ENCODE data around the gene DHRS12.

Gene DHRS12

GRCh38 chr13:51738226-51738905 is 65.6 kb downstream of the DHRS12 start:
- DNase-seq (ENCODE audit: insufficient read length, low spot score) (no peak), FAIRE-seq (peak; percentile 45)
- TF ChIP-seq POLR2AphosphoS5 (IDR thresholded peaks at IDR 0.05; ENCODE audit: low read depth, low read length) (no peak), PAX5 (IDR thresholded peaks at IDR 0.05; ENCODE audit: insufficient read depth, low read length, severe bottlenecking) (no peak)

DNA sequence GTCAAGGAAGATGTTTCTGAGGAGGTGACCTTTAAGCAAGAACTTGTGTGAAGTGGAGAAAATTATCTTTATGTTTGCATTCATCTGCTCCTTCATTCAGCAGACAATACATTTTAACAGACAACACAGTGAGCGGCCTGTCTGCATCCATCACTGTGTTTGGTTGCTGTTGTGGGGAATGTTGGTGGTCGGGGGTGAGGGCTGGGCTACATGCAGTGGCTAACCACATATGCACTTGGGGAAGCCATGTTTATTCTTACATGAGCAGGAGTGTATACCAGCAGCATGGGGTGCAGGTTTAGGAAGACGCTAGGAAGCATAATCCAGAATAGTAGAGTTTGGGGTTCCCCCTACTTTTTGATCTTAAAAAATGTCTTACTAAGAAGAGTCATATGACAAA is 66.4 kb downstream of the DHRS12 start:
- DNase-seq (ENCODE audit: insufficient read length, low spot score) (no peak), FAIRE-seq (peak; percentile 76)
- TF ChIP-seq POLR2A (IDR thresholded peaks at IDR 0.05; ENCODE audit: low read depth, low read length) (no peak), SPI1 (IDR thresholded peaks at IDR 0.05; ENCODE audit: low read depth, low read length) (no peak), PAX5 (IDR thresholded peaks at IDR 0.05; ENCODE audit: insufficient read depth, low read length, severe bottlenecking) (no peak), POLR2AphosphoS5 (IDR thresholded peaks at IDR 0.05; ENCODE audit: low read depth, low read length) (no peak), POU2F2 (IDR thresholded peaks at IDR 0.05; ENCODE audit: low read depth, low read length) (no peak)

GRCh38 chr13:51734786-51735185 is 69.2 kb downstream of the DHRS12 start:
- TF ChIP-seq POLR2AphosphoS5 (IDR thresholded peaks at IDR 0.05; ENCODE audit: low read depth, low read length) (no peak), PAX5 (IDR thresholded peaks at IDR 0.05; ENCODE audit: insufficient read depth, low read length, severe bottlenecking) (no peak), SPI1 (IDR thresholded peaks at IDR 0.05; ENCODE audit: low read depth, low read length) (no peak), TAF1 (IDR thresholded peaks at IDR 0.05; ENCODE audit: low read depth, low read length) (no peak), POU2F2 (IDR thresholded peaks at IDR 0.05; ENCODE audit: low read depth, low read length) (no peak), POLR2A (IDR thresholded peaks at IDR 0.05; ENCODE audit: low read depth, low read length) (no peak)
- no peak for FAIRE-seq
- no peak for DNase-seq (ENCODE audit: insufficient read length, low spot score)

- FAIRE-seq (no peak), DNase-seq (ENCODE audit: insufficient read length, low spot score) (no peak)
- TF ChIP-seq POU2F2 (IDR thresholded peaks at IDR 0.05; ENCODE audit: low read depth, low read length) = no peak
- no peak for TF ChIP-seq POLR2AphosphoS5 (IDR thresholded peaks at IDR 0.05; ENCODE audit: low read depth, low read length)
- TF ChIP-seq PAX5 (IDR thresholded peaks at IDR 0.05; ENCODE audit: insufficient read depth, low read length, severe bottlenecking) = no peak
- TF ChIP-seq TAF1 (IDR thresholded peaks at IDR 0.05; ENCODE audit: low read depth, low read length) = no peak
- no peak for TF ChIP-seq POLR2A (IDR thresholded peaks at IDR 0.05; ENCODE audit: low read depth, low read length)
- TF ChIP-seq SPI1 (IDR thresholded peaks at IDR 0.05; ENCODE audit: low read depth, low read length) = no peak
These were observed 70.3 kb downstream of the DHRS12 start for GRCh38 chr13:51733374-51734298.

DNA sequence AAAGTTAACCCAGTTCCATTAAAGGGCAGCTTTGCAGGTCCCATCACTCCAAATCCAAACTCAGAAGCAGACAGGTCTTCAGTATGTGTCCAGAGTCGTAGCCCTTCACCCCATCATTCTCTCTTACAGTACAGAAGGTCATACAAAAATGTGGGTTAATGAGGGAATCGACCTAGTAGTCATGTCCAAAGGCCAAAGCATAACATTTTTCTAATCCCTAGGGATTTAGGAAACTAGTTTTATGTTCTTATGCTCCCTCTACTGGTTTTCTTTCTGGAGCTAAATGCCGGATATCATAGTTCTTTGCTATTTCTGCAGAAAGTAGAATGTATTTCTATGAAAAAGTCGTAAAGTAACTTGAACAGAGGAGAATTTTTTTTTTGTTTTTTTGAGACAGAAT is 72.2 kb downstream of the DHRS12 start:
- DNase-seq (ENCODE audit: insufficient read length, low spot score) (no peak), FAIRE-seq (no peak)
- TF ChIP-seq POU2F2 (IDR thresholded peaks at IDR 0.05; ENCODE audit: low read depth, low read length) (no peak), SPI1 (IDR thresholded peaks at IDR 0.05; ENCODE audit: low read depth, low read length) (no peak), TAF1 (IDR thresholded peaks at IDR 0.05; ENCODE audit: low read depth, low read length) (no peak), POLR2A (IDR thresholded peaks at IDR 0.05; ENCODE audit: low read depth, low read length) (no peak), POLR2AphosphoS5 (IDR thresholded peaks at IDR 0.05; ENCODE audit: low read depth, low read length) (no peak), PAX5 (IDR thresholded peaks at IDR 0.05; ENCODE audit: insufficient read depth, low read length, severe bottlenecking) (no peak)

GRCh38 chr13:51730927-51731326 is 73.0 kb downstream of the DHRS12 start:
- peak; percentile 33 for FAIRE-seq
- TF ChIP-seq POU2F2 (IDR thresholded peaks at IDR 0.05; ENCODE audit: low read depth, low read length) = no peak
- no peak for TF ChIP-seq SPI1 (IDR thresholded peaks at IDR 0.05; ENCODE audit: low read depth, low read length)
- TF ChIP-seq PAX5 (IDR thresholded peaks at IDR 0.05; ENCODE audit: insufficient read depth, low read length, severe bottlenecking) = no peak
- no peak for TF ChIP-seq POLR2A (IDR thresholded peaks at IDR 0.05; ENCODE audit: low read depth, low read length)
- TF ChIP-seq TAF1 (IDR thresholded peaks at IDR 0.05; ENCODE audit: low read depth, low read length) = no peak
- TF ChIP-seq POLR2AphosphoS5 (IDR thresholded peaks at IDR 0.05; ENCODE audit: low read depth, low read length) = no peak

GRCh38 chr13:51729866-51730553 is 74.0 kb downstream of the DHRS12 start:
- FAIRE-seq (no peak), DNase-seq (ENCODE audit: insufficient read length, low spot score) (no peak)
- TF ChIP-seq POU2F2 (IDR thresholded peaks at IDR 0.05; ENCODE audit: low read depth, low read length) (no peak), PAX5 (IDR thresholded peaks at IDR 0.05; ENCODE audit: insufficient read depth, low read length, severe bottlenecking) (no peak), POLR2AphosphoS5 (IDR thresholded peaks at IDR 0.05; ENCODE audit: low read depth, low read length) (no peak), TAF1 (IDR thresholded peaks at IDR 0.05; ENCODE audit: low read depth, low read length) (no peak), SPI1 (IDR thresholded peaks at IDR 0.05; ENCODE audit: low read depth, low read length) (no peak), POLR2A (IDR thresholded peaks at IDR 0.05; ENCODE audit: low read depth, low read length) (no peak)

More at GRCh38 chr13:51730927-51731326, 73.0 kb downstream of the DHRS12 start:
- no peak for DNase-seq (ENCODE audit: insufficient read length, low spot score)

- TF ChIP-seq POLR2A (IDR thresholded peaks at IDR 0.05; ENCODE audit: low read depth, low read length) (no peak), TAF1 (IDR thresholded peaks at IDR 0.05; ENCODE audit: low read depth, low read length) (no peak), SPI1 (IDR thresholded peaks at IDR 0.05; ENCODE audit: low read depth, low read length) (no peak), PAX5 (IDR thresholded peaks at IDR 0.05; ENCODE audit: insufficient read depth, low read length, severe bottlenecking) (no peak), POU2F2 (IDR thresholded peaks at IDR 0.05; ENCODE audit: low read depth, low read length) (no peak)
- DNase-seq (ENCODE audit: insufficient read length, low spot score) = no peak
- FAIRE-seq = no peak
These were observed 75.0 kb downstream of the DHRS12 start for GRCh38 chr13:51728972-51729371.

DNA sequence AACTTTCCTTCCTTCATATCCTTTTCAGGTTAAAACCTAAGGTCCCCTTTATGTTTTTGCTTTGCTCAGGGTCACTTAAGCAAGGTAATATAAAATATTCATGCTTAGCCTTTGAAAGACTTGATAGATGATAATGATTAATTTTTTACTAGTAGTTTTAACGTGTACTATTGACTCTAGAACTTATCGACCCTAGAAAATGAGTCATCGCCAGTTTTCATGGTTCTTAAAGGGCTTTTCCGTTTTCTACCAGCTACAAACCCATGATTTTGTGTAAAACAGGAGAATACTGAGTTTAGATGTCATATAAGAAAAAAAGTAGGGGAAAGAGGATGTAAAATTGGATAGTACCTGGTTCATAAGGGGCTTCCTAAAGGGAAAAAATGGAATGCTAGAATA is 75.7 kb downstream of the DHRS12 start:
- no peak for FAIRE-seq
- DNase-seq (ENCODE audit: insufficient read length, low spot score) = no peak
- TF ChIP-seq POLR2AphosphoS5 (IDR thresholded peaks at IDR 0.05; ENCODE audit: low read depth, low read length) (no peak), POLR2A (IDR thresholded peaks at IDR 0.05; ENCODE audit: low read depth, low read length) (no peak), TAF1 (IDR thresholded peaks at IDR 0.05; ENCODE audit: low read depth, low read length) (no peak), POU2F2 (IDR thresholded peaks at IDR 0.05; ENCODE audit: low read depth, low read length) (no peak), PAX5 (IDR thresholded peaks at IDR 0.05; ENCODE audit: insufficient read depth, low read length, severe bottlenecking) (no peak), SPI1 (IDR thresholded peaks at IDR 0.05; ENCODE audit: low read depth, low read length) (no peak)
